ENCODE measurements around the gene PLIN3. TPM values are rescaled to one million over a fixed set of nuclear protein-coding genes. Genes with fewer than 3 reads are reported as not detected.
A peak's percentile ranks its signal among the peaks of the same experiment; 100 is the strongest.

PLIN3 gene
- total and polyA plus RNA-seq, 4 donors = 18.0 to 105 (median 50.5) TPM

GRCh38 chr19:4816950-4817278, 50.6 kb downstream of the PLIN3 start:
- TF ChIP-seq CTCF (IDR thresholded peaks at IDR 0.05; ENCODE audit: control extremely low read depth, extremely low read depth) = no peak
- Histone ChIP-seq H3K4me1 (ENCODE audit: control insufficient read depth in 5 of 5, insufficient read depth in 5 of 5, low read length in 5 of 5) (peaks cover 0 to 5% (median 0%) of the 10 kb centered on the region in 5 donors), H3K9me3 (ENCODE audit: control insufficient read depth in 4 of 4, insufficient read depth in 3 of 4, low read length in 3 of 4) (no peaks in the 10 kb centered on the region), H3K9ac (ENCODE audit: insufficient read depth in 1 of 2, low read length in 2 of 2) (no peak overlapping the region), H3K27ac (ENCODE audit: low read depth in 1 of 2, low read length in 1 of 2) (no peak overlapping the region), H3K27me3 (ENCODE audit: control insufficient read depth in 3 of 3, insufficient read depth in 3 of 3, low read length in 2 of 3) (no peaks in the 10 kb centered on the region), H3K36me3 (ENCODE audit: control insufficient read depth in 4 of 4, insufficient read depth in 4 of 4, low read length in 4 of 4) (peaks cover 0 to 24% (median 10%) of the 10 kb centered on the region in 4 donors), H3K4me3 (no peak overlapping the region)
- no peak for DNase-seq
- WGBS, 2 donors = 96 to 99% methylated on average over 16 of the region's 16 CpGs
- ATAC-seq (ENCODE audit: insufficient read depth, low FRiP score) = no peak

GRCh38 chr19:4816202-4816949, 51.1 kb downstream of the PLIN3 start:
- no peak for TF ChIP-seq CTCF (IDR thresholded peaks at IDR 0.05; ENCODE audit: control extremely low read depth, extremely low read depth)
- no peak for DNase-seq
- Histone ChIP-seq H3K4me3 (no peak overlapping the region), H3K27ac (ENCODE audit: low read depth in 1 of 2, low read length in 1 of 2) (peak overlapping the region in 1 of 2 donors; percentile 59), H3K9ac (ENCODE audit: insufficient read depth in 1 of 2, low read length in 2 of 2) (no peak overlapping the region), H3K9me3 (ENCODE audit: control insufficient read depth in 4 of 4, insufficient read depth in 3 of 4, low read length in 3 of 4) (no peaks in the 10 kb centered on the region), H3K4me1 (ENCODE audit: control insufficient read depth in 5 of 5, insufficient read depth in 5 of 5, low read length in 5 of 5) (peaks cover 0 to 9% (median 0%) of the 10 kb centered on the region in 5 donors), H3K27me3 (ENCODE audit: control insufficient read depth in 3 of 3, insufficient read depth in 3 of 3, low read length in 2 of 3) (no peaks in the 10 kb centered on the region), H3K36me3 (ENCODE audit: control insufficient read depth in 4 of 4, insufficient read depth in 4 of 4, low read length in 4 of 4) (peaks cover 0 to 24% (median 10%) of the 10 kb centered on the region in 4 donors)
- 89 to 91% methylated on average over 35 of the region's 35 CpGs for WGBS, 2 donors
- no peak for ATAC-seq (ENCODE audit: insufficient read depth, low FRiP score)

GRCh38 chr19:4815426-4816201, 51.9 kb downstream of the PLIN3 start:
- peaks cover 0 to 24% (median 10%) of the 10 kb centered on the region in 4 donors for H3K36me3 ChIP-seq (ENCODE audit: control insufficient read depth in 4 of 4, insufficient read depth in 4 of 4, low read length in 4 of 4)
- no peak overlapping the region for H3K4me3 ChIP-seq
- WGBS, 2 donors = 26 to 30% methylated on average over 28 of the region's 28 CpGs
- peak overlapping the region in 1 of 2 donors; percentile 59 for H3K27ac ChIP-seq (ENCODE audit: low read depth in 1 of 2, low read length in 1 of 2)
- ATAC-seq (ENCODE audit: insufficient read depth, low FRiP score) (peak; percentile 75), DNase-seq (peak; percentile 91 to 94 (median 93))
- H3K9ac ChIP-seq (ENCODE audit: insufficient read depth in 1 of 2, low read length in 2 of 2) = no peak overlapping the region
- H3K9me3 ChIP-seq (ENCODE audit: control insufficient read depth in 4 of 4, insufficient read depth in 3 of 4, low read length in 3 of 4) = no peaks in the 10 kb centered on the region
- TF ChIP-seq CTCF (IDR thresholded peaks at IDR 0.05; ENCODE audit: control extremely low read depth, extremely low read depth) = no peak
- no peaks in the 10 kb centered on the region for H3K27me3 ChIP-seq (ENCODE audit: control insufficient read depth in 3 of 3, insufficient read depth in 3 of 3, low read length in 2 of 3)
- H3K4me1 ChIP-seq (ENCODE audit: control insufficient read depth in 5 of 5, insufficient read depth in 5 of 5, low read length in 5 of 5) = peaks cover 0 to 9% (median 0%) of the 10 kb centered on the region in 5 donors

Measured in lung (tissue), 12 donors.